Ovary (tissue), 10 donors: Measurements from ENCODE around the gene FOXK2. TPM values are rescaled to one million over a fixed set of nuclear protein-coding genes. Genes with fewer than 3 reads are reported as not detected.
A peak's percentile ranks its signal among the peaks of the same experiment; 100 is the strongest.

Source experiments
- DNase-seq, 5 donors: peaks; one replicate each; pipeline ENCODE4 v3.0.0-alpha.2; 2019 to 2020
- H3K27ac ChIP-seq, 2 donors: fragments of 200-600 bp; one replicate each; pipeline versions ENCODE4 v1.5.1 to v1.8.0; 2019 to 2022
- H3K27me3 ChIP-seq: fragments of 200-600 bp; one replicate; pipeline ENCODE4 v1.8.0; 2022
- H3K36me3 ChIP-seq: fragments of 200-600 bp; sonication (generic); one replicate; pipeline ENCODE4 v1.5.1; 2019
- H3K4me1 ChIP-seq: one replicate; pipeline ENCODE4 v1.8.1; 2013; ENCODE audit warnings: mild to moderate bottlenecking, moderate library complexity; ENCODE audit not compliant: insufficient read depth
- H3K4me3 ChIP-seq: fragments of 200-600 bp; sonication (generic); one replicate; pipeline ENCODE4 v1.5.1; 2017
- H3K9me3 ChIP-seq, 2 donors: fragments of 200-600 bp in 1 of 2; sonication (generic) in 1 of 2; one replicate each; pipeline versions ENCODE4 v1.5.1 to v1.8.1; 2013 to 2019; ENCODE audit warnings: mild to moderate bottlenecking in 1 of 2, moderate library complexity in 1 of 2
- CTCF ChIP-seq, 3 donors: fragments of 450-650 bp in 2 of 3; fragments of 200-600 bp in 1 of 3; IDR thresholded peaks; one replicate each; pipeline versions ENCODE4 v1.5.1 to v1.8.0; 2016 to 2022; ENCODE audit warnings: antibody characterized with exemption in 3 of 3, mild to moderate bottlenecking in 1 of 3
- EP300 ChIP-seq: sonication (generic); formaldehyde crosslinking; IDR thresholded peaks from one replicate; pipeline ENCODE4 v1.6.1; 2017; ENCODE audit warnings: antibody characterized with exemption
- POLR2A ChIP-seq: fragments of 450-650 bp; IDR thresholded peaks from one replicate; pipeline ENCODE4 v1.6.1; 2017; ENCODE audit warnings: antibody characterized with exemption, mild to moderate bottlenecking, moderate library complexity
- whole genome bisulfite sequencing, 3 donors: extraction: QIAGEN DNeasy Blood & Tissue Kit in 1 of 3; methylation state at CpG; one replicate each; pipeline versions ENCODE4 v1.1.5 to v1.1.7; 2013 to 2017; 5-methylcytosine and 5-hydroxymethylcytosine counted together
- intact Hi-C, 4 donors: fragments of 100-400 bp; cut with DNase I; formaldehyde crosslinking; loops; one replicate each; pipeline versions ENCODE4 v1.11.0 to v1.15.1; 2022 to 2023
- long read RNA-seq, 3 donors: library from polyadenylated mRNA in 2 of 3; unstranded in 2 of 3; transcript quantifications; one replicate each; pipeline ENCODE4 v2.0.0 and lab custom pipeline, GENCODE V29; 2021 to 2026
- polyA plus RNA-seq, 2 donors: library from polyadenylated mRNA; stranded (reverse); fragments of 200-250 nt in 1 of 2; fragments of 350-450 nt in 1 of 2; fragmentation: Illumina TruSeq in 1 of 2; extraction: RNeasy Lipid Tissue Mini Kit (QIAGEN cat#74804) in 1 of 2; gene quantifications; one replicate each; pipeline ENCODE4 v1.2.3, GENCODE V29; 2013 to 2014
- total RNA-seq, 7 donors: library from RNA; depleted of rRNA in 2 of 7; stranded (reverse); fragments of >200 nt in 2 of 7; fragmentation: NEBNext Ultra II Directional in 3 of 7; extraction: Animal tissue kit (Norgen Biotek cat#: 25700) in 3 of 7; gene quantifications; one replicate each; pipeline versions ENCODE4 v1.1.0 to v1.2.4, GENCODE V29; 2016 to 2023
- donor health status: DM: no; HTN: no; CAD: no; lungs with moderate emphysema.
- donor health status: DM: no; HTN: no; CAD: no.
- donor health status: Bipolar disorder and iron deficiency.
- donor health status: DM: yes; HTN: yes; CAD: no.
- donor health status: DM: no; HTN: no; CAD: no.
- donor health status: DM: yes; HTN: yes; CAD: no.

The FOXK2 gene
- total RNA-seq (10 to 100 TPM; 27.2 to 67.6 (median 48.2) TPM), polyA plus RNA-seq (10 to 100 TPM; 19.1 to 28.8 TPM)
- long read RNA-seq, donor 1, full-length matches to known transcripts = 5 of 68 reads
- long read RNA-seq, donor 1, partial matches to known transcripts = 36 of 68 reads
- long read RNA-seq, donor 1, other reads (novel, unspliced or antisense) = 27 of 68 reads
- long read RNA-seq, donor 2, full-length matches to known transcripts = 30 of 121 reads
- long read RNA-seq, donor 2, partial matches to known transcripts = 54 of 121 reads
- long read RNA-seq, donor 2, other reads (novel, unspliced or antisense) = 37 of 121 reads
- long read RNA-seq, donor 3, full-length matches to known transcripts = 35 of 83 reads
- long read RNA-seq, donor 3, partial matches to known transcripts = 26 of 83 reads
- long read RNA-seq, donor 3, other reads (novel, unspliced or antisense) = 22 of 83 reads

- intact Hi-C loops = loop anchor here in 1 of 4 donors (5.0 kb wide), 1 partner anchor 33 kb away; no protein-coding TSS in a partner anchor
- no peaks in the 10 kb centered on the region for H3K9me3 ChIP-seq
- H3K27me3 ChIP-seq = no peaks in the 10 kb centered on the region
- TF ChIP-seq CTCF (IDR thresholded peaks at IDR 0.05) (peak in 1 of 3 donors; percentile 32), POLR2A (peak; percentile 82), EP300 (peak; percentile 47)
- peak; percentile 91 to 96 (median 93) for DNase-seq
- H3K4me1 ChIP-seq = peaks cover 9% of the 10 kb centered on the region
- peak within 1 kb of the TSS; percentile 95 for H3K27ac ChIP-seq
- 2 to 7% (median 3%) methylated on average over 41 to 114 of the region's 114 CpGs for WGBS, 3 donors
- no peaks in the 10 kb centered on the region for H3K36me3 ChIP-seq
- H3K4me3 ChIP-seq = peak within 1 kb of the TSS; percentile 73
Observed at GRCh38 chr17:82518826-82519810, at the start of gene FOXK2. Gene FOXK2 (plus strand): TSS chr17:82519732. CDS start chr17:82519889, 157 bp downstream.

GRCh38 chr17:82470065-82470464 is 49.5 kb upstream of the FOXK2 start:
- H3K9me3 ChIP-seq = no peaks in the 10 kb centered on the region
- H3K27me3 ChIP-seq = no peaks in the 10 kb centered on the region
- no peak overlapping the region for H3K4me3 ChIP-seq
- intact Hi-C loops = no loop called here
- 93 to 98% (median 93%) methylated on average over 7 of the region's 7 CpGs for WGBS, 3 donors
- no peak for DNase-seq
- no peaks in the 10 kb centered on the region for H3K4me1 ChIP-seq
- TF ChIP-seq CTCF (IDR thresholded peaks at IDR 0.05) = no peak
- no peak for TF ChIP-seq POLR2A
- TF ChIP-seq EP300 = no peak
- H3K36me3 ChIP-seq = no peaks in the 10 kb centered on the region
- H3K27ac ChIP-seq = no peak overlapping the region

- Histone ChIP-seq H3K36me3 (no peaks in the 10 kb centered on the region), H3K27ac (no peak overlapping the region), H3K9me3 (no peaks in the 10 kb centered on the region), H3K4me3 (no peak overlapping the region), H3K4me1 (no peaks in the 10 kb centered on the region), H3K27me3 (no peaks in the 10 kb centered on the region)
- intact Hi-C loops = no loop called here
- TF ChIP-seq EP300 = no peak
- TF ChIP-seq POLR2A = no peak
- no peak for TF ChIP-seq CTCF (IDR thresholded peaks at IDR 0.05)
- 83% methylated on average over 11 of the region's 11 CpGs for WGBS, 3 donors
- no peak for DNase-seq
Observed at GRCh38 chr17:82474223-82475010, 45.1 kb upstream of the FOXK2 start.

- WGBS, 3 donors = 92 to 94% (median 93%) methylated on average over 8 of the region's 8 CpGs
Observed at GRCh38 chr17:82475458-82475857, 44.1 kb upstream of the FOXK2 start.

More at GRCh38 chr17:82475458-82475857, 44.1 kb upstream of the FOXK2 start:
- H3K9me3 ChIP-seq = no peaks in the 10 kb centered on the region
- no peak overlapping the region for H3K27ac ChIP-seq
- intact Hi-C loops = no loop called here
- no peak for TF ChIP-seq POLR2A
- no peak for TF ChIP-seq EP300
- TF ChIP-seq CTCF (IDR thresholded peaks at IDR 0.05) = no peak
- no peaks in the 10 kb centered on the region for H3K27me3 ChIP-seq
- no peak for DNase-seq
- H3K4me3 ChIP-seq = no peak overlapping the region
- H3K4me1 ChIP-seq = no peaks in the 10 kb centered on the region
- no peaks in the 10 kb centered on the region for H3K36me3 ChIP-seq
